ENCODE results near the gene RAB39B.
"Not testable (repeated sequence)": the region's sequence is repeated elsewhere in the genome, so short reads cannot be mapped to it uniquely, and the experiment has no call there.

The RAB39B gene

DNA sequence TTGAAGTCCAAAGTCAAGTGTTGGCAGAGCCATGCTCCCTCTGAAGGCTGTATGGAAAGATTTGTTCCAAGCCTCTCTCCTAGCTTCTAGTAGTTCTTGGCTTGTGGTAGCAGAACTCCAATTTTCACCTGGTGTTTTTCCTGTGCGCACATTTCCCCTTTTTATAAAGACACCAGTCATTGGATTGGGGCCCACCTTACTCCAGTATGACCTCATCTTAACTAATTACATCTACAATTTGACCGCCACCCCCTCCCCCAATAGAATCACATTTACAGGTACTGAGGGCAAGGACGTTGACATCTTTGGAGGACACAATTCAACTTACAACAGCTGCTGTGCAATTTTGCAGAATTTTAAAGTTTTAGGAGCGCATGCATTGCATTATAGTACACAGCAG, 16.8 kb downstream of the RAB39B start:
- H3K36me3 ChIP-seq (ENCODE audit: control insufficient read depth, insufficient read depth, low read length) = no peaks in the 10 kb centered on the region
- no peaks in the 10 kb centered on the region for H3K27me3 ChIP-seq (ENCODE audit: control insufficient read depth, insufficient read depth, low read length, poor library complexity, severe bottlenecking)
- WGBS, 2 experiments = 87 to 92% methylated on average over 4 of the region's 4 CpGs
- H3K27ac ChIP-seq (ENCODE audit: insufficient read depth, low read depth, low read length, poor library complexity, severe bottlenecking) = no peak overlapping the region
- H3K9me3 ChIP-seq (ENCODE audit: control insufficient read depth, low read length) = no peaks in the 10 kb centered on the region
- no peaks in the 10 kb centered on the region for H3K4me1 ChIP-seq (ENCODE audit: control insufficient read depth, insufficient read depth, low read length)
- no peak overlapping the region for H3K4me3 ChIP-seq (ENCODE audit: insufficient read depth, low read depth, low read length)

DNA sequence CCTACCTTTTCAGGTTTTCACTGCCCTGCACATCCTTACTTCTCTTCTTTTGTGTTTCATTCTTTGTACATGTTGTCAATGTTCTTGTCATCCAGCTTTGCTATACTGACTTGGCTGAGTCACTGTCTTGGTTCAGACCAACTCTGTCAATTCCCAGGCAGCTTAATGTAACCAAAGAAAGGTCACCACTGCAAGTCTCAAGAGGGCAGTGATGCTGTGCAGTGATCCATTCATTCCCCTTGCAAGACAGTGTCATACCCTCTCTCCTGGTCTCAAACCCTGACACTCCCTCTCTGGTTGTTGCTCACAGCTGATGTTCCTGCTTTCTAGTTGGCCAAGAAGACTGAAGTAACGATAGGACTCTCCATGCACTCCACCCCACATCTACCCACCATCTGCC, 17.5 kb downstream of the RAB39B start:
- H3K4me1 ChIP-seq (ENCODE audit: control insufficient read depth, insufficient read depth, low read length) = no peaks in the 10 kb centered on the region
- H3K9me3 ChIP-seq (ENCODE audit: control insufficient read depth, low read length) = no peaks in the 10 kb centered on the region
- no peak overlapping the region for H3K27ac ChIP-seq (ENCODE audit: insufficient read depth, low read depth, low read length, poor library complexity, severe bottlenecking)
- H3K36me3 ChIP-seq (ENCODE audit: control insufficient read depth, insufficient read depth, low read length) = no peaks in the 10 kb centered on the region
- H3K4me3 ChIP-seq (ENCODE audit: insufficient read depth, low read depth, low read length) = no peak overlapping the region
- WGBS, 2 experiments = 100% methylated on average over 1 of the region's 1 CpG
- no peaks in the 10 kb centered on the region for H3K27me3 ChIP-seq (ENCODE audit: control insufficient read depth, insufficient read depth, low read length, poor library complexity, severe bottlenecking)

GRCh38 chrX:155242300-155242699, 22.0 kb downstream of the RAB39B start:
- peaks cover 5% of the 10 kb centered on the region for H3K36me3 ChIP-seq (ENCODE audit: control insufficient read depth, insufficient read depth, low read length)
- no peak overlapping the region for H3K4me3 ChIP-seq (ENCODE audit: insufficient read depth, low read depth, low read length)
- no peaks in the 10 kb centered on the region for H3K4me1 ChIP-seq (ENCODE audit: control insufficient read depth, insufficient read depth, low read length)
- 71 to 75% methylated on average over 5 of the region's 5 CpGs for WGBS, 2 experiments
- H3K27ac ChIP-seq (ENCODE audit: insufficient read depth, low read depth, low read length, poor library complexity, severe bottlenecking) = no peak overlapping the region
- H3K27me3 ChIP-seq (ENCODE audit: control insufficient read depth, insufficient read depth, low read length, poor library complexity, severe bottlenecking) = no peaks in the 10 kb centered on the region
- H3K9me3 ChIP-seq (ENCODE audit: control insufficient read depth, low read length) = no peaks in the 10 kb centered on the region

DNA sequence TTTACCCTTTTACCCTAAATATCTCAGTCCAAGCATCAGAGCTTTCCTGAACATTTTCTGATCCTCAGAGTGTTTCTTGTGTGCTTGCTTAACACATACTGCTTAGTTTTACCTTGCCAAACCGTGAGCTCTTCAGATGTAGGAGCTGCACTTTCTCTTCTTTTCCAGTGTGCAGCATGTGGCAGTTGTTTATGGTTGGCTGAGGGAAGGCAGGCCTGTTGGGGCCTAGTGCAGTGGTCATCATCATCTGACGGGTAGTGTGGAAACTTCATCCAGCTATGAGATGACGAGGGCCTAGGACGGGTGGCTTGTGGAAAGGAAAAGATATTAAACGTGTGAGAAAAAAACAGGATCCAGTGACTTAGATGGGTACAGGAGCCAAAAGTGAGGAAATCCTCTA, 26.6 kb downstream of the RAB39B start:
- no peak overlapping the region for H3K27ac ChIP-seq (ENCODE audit: insufficient read depth, low read depth, low read length, poor library complexity, severe bottlenecking)
- H3K36me3 ChIP-seq (ENCODE audit: control insufficient read depth, insufficient read depth, low read length) = peaks cover 7% of the 10 kb centered on the region
- 95 to 98% methylated on average over 5 of the region's 5 CpGs for WGBS, 2 experiments
- H3K27me3 ChIP-seq (ENCODE audit: control insufficient read depth, insufficient read depth, low read length, poor library complexity, severe bottlenecking) = no peaks in the 10 kb centered on the region
- H3K9me3 ChIP-seq (ENCODE audit: control insufficient read depth, low read length) = no peaks in the 10 kb centered on the region
- H3K4me3 ChIP-seq (ENCODE audit: insufficient read depth, low read depth, low read length) = no peak overlapping the region
- H3K4me1 ChIP-seq (ENCODE audit: control insufficient read depth, insufficient read depth, low read length) = no peaks in the 10 kb centered on the region

GRCh38 chrX:155235891-155236290, 28.4 kb downstream of the RAB39B start:
- Histone ChIP-seq H3K4me3 (ENCODE audit: insufficient read depth, low read depth, low read length) (no peak overlapping the region), H3K4me1 (ENCODE audit: control insufficient read depth, insufficient read depth, low read length) (no peaks in the 10 kb centered on the region), H3K9me3 (ENCODE audit: control insufficient read depth, low read length) (no peaks in the 10 kb centered on the region), H3K27ac (ENCODE audit: insufficient read depth, low read depth, low read length, poor library complexity, severe bottlenecking) (no peak overlapping the region), H3K36me3 (ENCODE audit: control insufficient read depth, insufficient read depth, low read length) (peaks cover 7% of the 10 kb centered on the region), H3K27me3 (ENCODE audit: control insufficient read depth, insufficient read depth, low read length, poor library complexity, severe bottlenecking) (no peaks in the 10 kb centered on the region)

DNA sequence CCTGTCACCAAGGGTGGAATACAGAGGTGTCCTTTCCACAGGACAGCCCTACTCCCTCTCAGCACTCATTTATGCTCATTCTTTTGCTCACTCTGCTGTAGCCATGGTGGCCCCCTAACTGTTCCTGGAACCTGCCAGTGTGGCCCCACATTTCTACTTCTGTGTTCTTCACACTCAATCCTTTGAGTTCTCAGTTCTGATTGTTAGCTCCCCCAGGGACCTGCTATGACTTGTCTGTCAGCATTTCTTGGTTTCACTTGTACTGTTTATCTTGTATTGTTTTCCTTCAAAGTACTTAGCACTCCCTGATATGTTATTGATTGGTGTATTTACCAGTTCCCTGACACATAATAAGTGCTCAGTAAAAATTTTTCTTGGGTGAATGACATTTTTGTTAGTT, 33.1 kb downstream of the RAB39B start:
- H3K27ac ChIP-seq (ENCODE audit: insufficient read depth, low read depth, low read length, poor library complexity, severe bottlenecking) = no peak overlapping the region
- H3K9me3 ChIP-seq (ENCODE audit: control insufficient read depth, low read length) = no peaks in the 10 kb centered on the region
- H3K4me3 ChIP-seq (ENCODE audit: insufficient read depth, low read depth, low read length) = no peak overlapping the region
- H3K27me3 ChIP-seq (ENCODE audit: control insufficient read depth, insufficient read depth, low read length, poor library complexity, severe bottlenecking) = no peaks in the 10 kb centered on the region
- H3K36me3 ChIP-seq (ENCODE audit: control insufficient read depth, insufficient read depth, low read length) = peaks cover 3% of the 10 kb centered on the region
- H3K4me1 ChIP-seq (ENCODE audit: control insufficient read depth, insufficient read depth, low read length) = no peaks in the 10 kb centered on the region

GRCh38 chrX:155225774-155226173, 38.5 kb downstream of the RAB39B start:
- Histone ChIP-seq H3K36me3 (ENCODE audit: control insufficient read depth, insufficient read depth, low read length) (peaks cover 20% of the 10 kb centered on the region), H3K27me3 (ENCODE audit: control insufficient read depth, insufficient read depth, low read length, poor library complexity, severe bottlenecking) (no peaks in the 10 kb centered on the region), H3K4me3 (ENCODE audit: insufficient read depth, low read depth, low read length) (no peak overlapping the region), H3K4me1 (ENCODE audit: control insufficient read depth, insufficient read depth, low read length) (no peaks in the 10 kb centered on the region), H3K9me3 (ENCODE audit: control insufficient read depth, low read length) (no peaks in the 10 kb centered on the region), H3K27ac (ENCODE audit: insufficient read depth, low read depth, low read length, poor library complexity, severe bottlenecking) (no peak overlapping the region)
- WGBS, 2 experiments = 80 to 100% methylated on average over 2 of the region's 3 CpGs

DNA sequence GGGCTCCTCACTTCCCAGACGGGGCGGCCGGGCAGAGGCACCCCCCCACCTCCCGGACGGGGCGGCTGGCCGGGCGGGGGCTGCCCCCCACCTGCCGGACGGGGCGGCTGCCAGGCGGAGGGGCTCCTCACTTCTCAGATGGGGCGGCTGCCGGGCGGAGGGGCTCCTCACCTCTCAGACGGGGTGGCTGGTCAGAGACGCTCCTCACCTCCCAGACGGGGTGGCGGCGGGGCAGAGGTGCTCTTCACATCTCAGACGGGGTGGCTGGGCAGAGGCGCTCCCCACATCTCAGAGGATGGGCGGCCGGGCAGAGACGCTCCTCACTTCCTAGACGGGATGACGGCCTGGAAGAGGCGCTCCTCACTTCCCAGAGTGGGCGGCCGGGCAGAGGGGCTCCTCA, 40.5 kb downstream of the RAB39B start:
- 95 to 98% methylated on average over 29 of the region's 30 CpGs for WGBS, 2 experiments
- not testable (repeated sequence) for H3K27me3 ChIP-seq (ENCODE audit: control insufficient read depth, insufficient read depth, low read length, poor library complexity, severe bottlenecking); H3K9me3 ChIP-seq (ENCODE audit: control insufficient read depth, low read length); H3K4me1 ChIP-seq (ENCODE audit: control insufficient read depth, insufficient read depth, low read length); H3K27ac ChIP-seq (ENCODE audit: insufficient read depth, low read depth, low read length, poor library complexity, severe bottlenecking); H3K4me3 ChIP-seq (ENCODE audit: insufficient read depth, low read depth, low read length)
- H3K36me3 ChIP-seq (ENCODE audit: control insufficient read depth, insufficient read depth, low read length) = peaks cover 23% of the 10 kb centered on the region

GRCh38 chrX:155221351-155221750, 42.9 kb downstream of the RAB39B start:
- peaks cover 4% of the 10 kb centered on the region for H3K4me1 ChIP-seq (ENCODE audit: control insufficient read depth, insufficient read depth, low read length)
- no peak overlapping the region for H3K4me3 ChIP-seq (ENCODE audit: insufficient read depth, low read depth, low read length)
- H3K27me3 ChIP-seq (ENCODE audit: control insufficient read depth, insufficient read depth, low read length, poor library complexity, severe bottlenecking) = no peaks in the 10 kb centered on the region
- WGBS, 2 experiments = 90 to 100% methylated on average over 2 of the region's 4 CpGs
- H3K9me3 ChIP-seq (ENCODE audit: control insufficient read depth, low read length) = no peaks in the 10 kb centered on the region
- no peak overlapping the region for H3K27ac ChIP-seq (ENCODE audit: insufficient read depth, low read depth, low read length, poor library complexity, severe bottlenecking)
- H3K36me3 ChIP-seq (ENCODE audit: control insufficient read depth, insufficient read depth, low read length) = peaks cover 23% of the 10 kb centered on the region

DNA sequence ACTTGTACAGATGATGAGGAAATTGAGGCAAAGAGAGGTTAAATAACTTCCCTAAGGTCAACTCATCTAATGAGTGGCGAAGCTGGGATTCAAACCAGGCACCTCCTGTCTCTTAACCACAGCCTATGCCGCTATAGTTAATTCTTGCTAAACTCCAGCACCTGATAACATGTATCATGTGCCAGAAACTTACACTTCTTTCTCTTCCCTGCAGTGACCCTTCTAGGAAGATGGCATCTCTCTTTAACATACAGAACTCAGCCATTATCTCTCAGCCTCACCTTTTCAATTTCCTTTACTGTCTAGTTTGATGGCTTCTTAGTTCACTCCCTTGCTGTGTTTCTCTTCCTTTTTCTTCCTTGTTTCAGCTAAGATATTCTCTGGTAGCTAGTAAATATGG, 45.5 kb downstream of the RAB39B start:
- Histone ChIP-seq H3K4me1 (ENCODE audit: control insufficient read depth, insufficient read depth, low read length) (peaks cover 4% of the 10 kb centered on the region), H3K27me3 (ENCODE audit: control insufficient read depth, insufficient read depth, low read length, poor library complexity, severe bottlenecking) (no peaks in the 10 kb centered on the region), H3K4me3 (ENCODE audit: insufficient read depth, low read depth, low read length) (no peak overlapping the region), H3K27ac (ENCODE audit: insufficient read depth, low read depth, low read length, poor library complexity, severe bottlenecking) (no peak overlapping the region), H3K9me3 (ENCODE audit: control insufficient read depth, low read length) (no peaks in the 10 kb centered on the region), H3K36me3 (ENCODE audit: control insufficient read depth, insufficient read depth, low read length) (peaks cover 23% of the 10 kb centered on the region)
- 90 to 93% methylated on average over 2 of the region's 2 CpGs for WGBS, 2 experiments

- WGBS, 2 experiments = 0 to 3% methylated on average over 6 to 7 of the region's 11 CpGs
- Histone ChIP-seq H3K9me3 (ENCODE audit: control insufficient read depth, low read length) (no peaks in the 10 kb centered on the region), H3K27ac (ENCODE audit: insufficient read depth, low read depth, low read length, poor library complexity, severe bottlenecking) (peak overlapping the region; percentile 50)
Measured at GRCh38 chrX:155216940-155217440, 47.3 kb downstream of the RAB39B start.

More at GRCh38 chrX:155216940-155217440, 47.3 kb downstream of the RAB39B start:
- peaks cover 18% of the 10 kb centered on the region for H3K36me3 ChIP-seq (ENCODE audit: control insufficient read depth, insufficient read depth, low read length)
- H3K27me3 ChIP-seq (ENCODE audit: control insufficient read depth, insufficient read depth, low read length, poor library complexity, severe bottlenecking) = no peaks in the 10 kb centered on the region
- peak overlapping the region; percentile 77 for H3K4me3 ChIP-seq (ENCODE audit: insufficient read depth, low read depth, low read length)
- peaks cover 4% of the 10 kb centered on the region for H3K4me1 ChIP-seq (ENCODE audit: control insufficient read depth, insufficient read depth, low read length)

Data from ectodermal cell (in vitro differentiated cells).